Fibroblast of mammary gland (primary cell): ENCODE results near the gene MPDU1.

Experiments
- DNase-seq: peaks from one replicate; pipeline ENCODE4 v3.0.0-alpha.2; 2010; ENCODE audit warnings: low read depth
- H3K4me3 ChIP-seq: 2 replicates; pipeline ENCODE4 v1.5.1; 2011; ENCODE audit warnings: low read depth, mild to moderate bottlenecking, low read length, moderate library complexity; ENCODE audit not compliant: control insufficient read depth
- CTCF ChIP-seq: conservative IDR thresholded peaks from 2 replicates; pipeline ENCODE4 v1.5.1; 2011; ENCODE audit warnings: low read depth, low read length, inconsistent platforms; ENCODE audit not compliant: control insufficient read depth, insufficient read depth

Gene MPDU1

GRCh38 chr17:7606280-7606679, 22.6 kb downstream of the MPDU1 start:
- no peak for TF ChIP-seq CTCF
- no peak for DNase-seq
- no peak overlapping the region for H3K4me3 ChIP-seq

GRCh38 chr17:7610641-7611040, 27.0 kb downstream of the MPDU1 start:
- TF ChIP-seq CTCF: no peak
- DNase-seq: no peak
- H3K4me3 ChIP-seq: no peak overlapping the region

- no peak overlapping the region for H3K4me3 ChIP-seq
- TF ChIP-seq CTCF: no peak
These were observed 28.1 kb downstream of the MPDU1 start for GRCh38 chr17:7611635-7612293.

GRCh38 chr17:7612294-7612640, 28.6 kb downstream of the MPDU1 start:
- H3K4me3 ChIP-seq: no peak overlapping the region
- DNase-seq: no peak
- TF ChIP-seq CTCF: no peak

More at GRCh38 chr17:7611635-7612293, 28.1 kb downstream of the MPDU1 start:
- DNase-seq: no peak

- peak; percentile 54 for DNase-seq
- peak overlapping the region; percentile 84 for H3K4me3 ChIP-seq
- TF ChIP-seq CTCF: no peak
These were observed 30.2 kb downstream of the MPDU1 start for GRCh38 chr17:7613769-7614424.

GRCh38 chr17:7614425-7615264, 31.0 kb downstream of the MPDU1 start, which contains the start of gene FXR2:
Gene FXR2, minus strand, starts transcription at chr17:7614897. Its CDS starts 365 bp downstream, at chr17:7614532.
- peak within 1 kb of the TSS; percentile 84 for H3K4me3 ChIP-seq
- DNase-seq: peak; percentile 100
- peak; percentile 60 for TF ChIP-seq CTCF
